ENCODE results near the gene RAB22A.

The RAB22A gene

DNA sequence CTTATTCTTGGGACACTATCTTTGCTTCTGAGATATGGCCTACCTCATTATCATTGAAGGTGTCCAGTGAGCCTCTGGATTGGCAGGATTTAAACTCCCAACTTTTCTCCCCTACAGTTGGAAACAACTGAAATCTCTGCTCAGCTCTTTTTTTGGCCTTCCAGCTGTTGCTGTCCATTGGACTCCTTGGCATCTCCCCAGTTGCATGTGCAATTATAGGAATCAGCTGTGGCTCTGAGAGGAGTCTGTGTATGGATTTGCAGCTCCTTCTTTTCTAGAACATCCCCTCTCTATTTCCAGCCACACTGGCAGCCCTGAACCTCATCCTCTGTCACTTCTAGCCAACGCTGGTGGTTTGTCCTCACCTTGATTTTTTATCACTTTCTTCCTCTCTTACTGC is 21.2 kb downstream of the RAB22A start:
- Histone ChIP-seq H3K27ac (no peak overlapping the region), H3K4me3 (ENCODE audit: low read depth in 1 of 2, low read length in 1 of 2) (no peak overlapping the region), H3K9me3 (no peaks in the 10 kb centered on the region), H3K27me3 (no peaks in the 10 kb centered on the region), H3K4me1 (ENCODE audit: control insufficient read depth in 1 of 2, insufficient read depth in 1 of 2, low read depth in 1 of 2, low read length in 1 of 2) (peaks cover 0 to 5% of the 10 kb centered on the region in 2 experiments), H3K36me3 (peaks cover 4% of the 10 kb centered on the region)
- TF ChIP-seq, protein P1, sequence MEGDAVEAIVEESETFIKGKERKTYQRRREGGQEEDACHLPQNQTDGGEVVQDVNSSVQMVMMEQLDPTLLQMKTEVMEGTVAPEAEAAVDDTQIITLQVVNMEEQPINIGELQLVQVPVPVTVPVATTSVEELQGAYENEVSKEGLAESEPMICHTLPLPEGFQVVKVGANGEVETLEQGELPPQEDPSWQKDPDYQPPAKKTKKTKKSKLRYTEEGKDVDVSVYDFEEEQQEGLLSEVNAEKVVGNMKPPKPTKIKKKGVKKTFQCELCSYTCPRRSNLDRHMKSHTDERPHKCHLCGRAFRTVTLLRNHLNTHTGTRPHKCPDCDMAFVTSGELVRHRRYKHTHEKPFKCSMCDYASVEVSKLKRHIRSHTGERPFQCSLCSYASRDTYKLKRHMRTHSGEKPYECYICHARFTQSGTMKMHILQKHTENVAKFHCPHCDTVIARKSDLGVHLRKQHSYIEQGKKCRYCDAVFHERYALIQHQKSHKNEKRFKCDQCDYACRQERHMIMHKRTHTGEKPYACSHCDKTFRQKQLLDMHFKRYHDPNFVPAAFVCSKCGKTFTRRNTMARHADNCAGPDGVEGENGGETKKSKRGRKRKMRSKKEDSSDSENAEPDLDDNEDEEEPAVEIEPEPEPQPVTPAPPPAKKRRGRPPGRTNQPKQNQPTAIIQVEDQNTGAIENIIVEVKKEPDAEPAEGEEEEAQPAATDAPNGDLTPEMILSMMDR (IDR thresholded peaks at IDR 0.05), result no peak

DNA sequence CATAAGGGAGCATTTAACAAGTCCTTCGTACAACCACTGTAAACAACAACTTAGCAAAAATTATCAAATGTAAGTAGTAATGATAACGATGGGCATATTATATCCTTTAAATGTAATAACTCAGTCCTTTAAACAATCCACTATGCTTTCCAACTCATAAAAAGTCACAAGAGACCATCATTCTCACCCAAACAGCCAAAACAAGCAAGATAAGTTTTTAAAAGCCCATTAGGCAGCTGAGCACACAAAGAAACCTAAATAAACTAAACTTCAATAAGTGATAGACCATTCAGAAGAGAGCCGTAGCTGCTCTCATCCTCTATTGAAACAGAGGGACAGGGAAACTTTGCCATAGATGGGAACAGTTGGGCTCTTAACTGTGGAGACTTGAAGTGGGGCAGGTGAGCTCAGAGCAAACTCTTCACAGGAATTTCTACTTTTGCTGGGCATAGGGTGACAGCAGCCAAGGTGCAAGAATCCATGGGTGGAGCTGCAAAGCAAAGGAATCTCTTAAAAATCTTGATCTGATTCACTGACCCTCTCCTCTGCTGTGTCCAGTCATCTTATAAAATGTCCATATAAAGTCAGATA is 22.5 kb downstream of the RAB22A start:
- H3K27ac ChIP-seq, result no peak overlapping the region
- no peaks in the 10 kb centered on the region for H3K27me3 ChIP-seq
- TF ChIP-seq, protein P1 (IDR thresholded peaks at IDR 0.05), result no peak
- H3K36me3 ChIP-seq, result peaks cover 4% of the 10 kb centered on the region
- no peak overlapping the region for H3K4me3 ChIP-seq (ENCODE audit: low read depth in 1 of 2, low read length in 1 of 2)
- H3K9me3 ChIP-seq, result no peaks in the 10 kb centered on the region
- H3K4me1 ChIP-seq (ENCODE audit: control insufficient read depth in 1 of 2, insufficient read depth in 1 of 2, low read depth in 1 of 2, low read length in 1 of 2), result peaks cover 0 to 5% of the 10 kb centered on the region in 2 experiments

DNA sequence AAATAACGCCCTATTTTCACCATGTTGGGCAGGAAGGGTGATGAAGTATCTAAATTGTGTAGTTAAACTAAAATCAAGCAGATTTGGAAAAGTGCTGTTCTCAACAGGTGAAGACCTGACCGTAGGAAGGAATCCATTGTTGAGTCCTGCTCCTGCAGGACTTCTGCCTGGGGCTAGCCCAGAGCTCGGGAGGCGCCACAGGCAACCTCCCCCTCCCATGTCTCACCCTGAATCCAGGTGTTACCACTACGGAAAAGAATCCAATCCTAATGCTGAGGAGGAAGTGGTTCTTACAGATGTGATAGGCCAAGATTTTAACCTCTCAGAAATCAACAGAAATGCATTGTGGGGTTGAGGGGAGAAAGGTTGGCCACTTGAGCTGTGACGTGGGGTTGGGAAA is 30.2 kb downstream of the RAB22A start:
- no peaks in the 10 kb centered on the region for H3K9me3 ChIP-seq
- H3K4me3 ChIP-seq (ENCODE audit: low read depth in 1 of 2, low read length in 1 of 2), result no peak overlapping the region
- H3K36me3 ChIP-seq, result peaks cover 15% of the 10 kb centered on the region
- H3K4me1 ChIP-seq (ENCODE audit: control insufficient read depth in 1 of 2, insufficient read depth in 1 of 2, low read depth in 1 of 2, low read length in 1 of 2), result peaks cover 0 to 4% of the 10 kb centered on the region in 2 experiments
- H3K27me3 ChIP-seq, result no peaks in the 10 kb centered on the region
- no peak overlapping the region for H3K27ac ChIP-seq
- TF ChIP-seq, protein P1 (IDR thresholded peaks at IDR 0.05), result no peak

DNA sequence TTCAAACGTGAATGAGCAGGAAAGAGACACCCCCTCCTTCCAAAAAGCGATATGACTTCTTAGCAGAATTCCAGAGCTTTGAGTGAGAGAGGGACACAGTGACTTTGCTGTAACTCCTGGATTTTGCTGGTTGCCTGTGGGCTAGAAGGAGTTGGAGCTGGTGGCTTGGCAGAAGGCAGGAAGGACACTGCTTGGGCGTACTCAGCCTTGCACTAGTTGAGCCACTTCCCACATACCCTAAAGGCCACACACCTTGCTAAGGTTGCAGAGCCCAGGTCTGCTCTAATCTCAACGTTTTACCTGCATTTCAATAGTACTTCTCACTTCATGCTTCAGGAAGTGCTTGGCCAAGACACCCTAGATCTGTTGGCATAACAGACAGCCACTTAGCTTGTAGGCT is 30.6 kb downstream of the RAB22A start:
- Histone ChIP-seq H3K27me3 (no peaks in the 10 kb centered on the region), H3K36me3 (peaks cover 19% of the 10 kb centered on the region), H3K9me3 (no peaks in the 10 kb centered on the region), H3K27ac (no peak overlapping the region), H3K4me1 (ENCODE audit: control insufficient read depth in 1 of 2, insufficient read depth in 1 of 2, low read depth in 1 of 2, low read length in 1 of 2) (peaks cover 0 to 4% of the 10 kb centered on the region in 2 experiments), H3K4me3 (ENCODE audit: low read depth in 1 of 2, low read length in 1 of 2) (no peak overlapping the region)
- TF ChIP-seq, protein P1 (IDR thresholded peaks at IDR 0.05), result no peak

DNA sequence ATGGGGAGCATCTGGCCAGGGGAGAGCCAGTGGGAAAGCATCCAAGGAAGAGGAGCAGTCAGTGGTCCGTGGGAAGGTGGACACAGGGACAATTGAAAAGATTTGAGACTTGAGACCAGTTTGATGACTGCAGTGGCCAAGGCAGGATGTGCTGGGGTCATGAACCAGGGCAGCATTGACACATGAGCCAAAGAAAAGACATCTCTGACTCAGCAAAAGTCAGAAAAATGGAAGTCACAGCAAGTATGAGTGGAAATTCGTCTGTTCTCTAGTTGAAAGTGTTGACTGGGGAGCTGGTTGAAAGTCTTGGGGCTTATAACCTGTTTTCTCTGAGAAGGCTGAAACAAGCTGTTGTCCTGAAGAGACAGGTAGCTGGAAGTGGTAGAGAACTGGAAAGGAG is 31.3 kb downstream of the RAB22A start:
- Histone ChIP-seq H3K9me3 (no peaks in the 10 kb centered on the region), H3K27me3 (no peaks in the 10 kb centered on the region), H3K27ac (no peak overlapping the region), H3K36me3 (peaks cover 26% of the 10 kb centered on the region), H3K4me1 (ENCODE audit: control insufficient read depth in 1 of 2, insufficient read depth in 1 of 2, low read depth in 1 of 2, low read length in 1 of 2) (peaks cover 0 to 4% of the 10 kb centered on the region in 2 experiments), H3K4me3 (ENCODE audit: low read depth in 1 of 2, low read length in 1 of 2) (no peak overlapping the region)
- TF ChIP-seq, protein P1 (IDR thresholded peaks at IDR 0.05), result no peak
